Stimulated activated CD4-positive, alpha-beta T cell treated with anti-CD3 and anti-CD28 coated beads, Interleukin-12 subunit alpha, Interleukin-12 subunit beta, amount 100 ng/mL, for 48 hours (primary cell): ENCODE results near the gene SLIT3.

ENCODE experiments used
- DNase-seq, 3 donors: peaks; one replicate each; pipeline ENCODE4 v3.0.0-alpha.2; 2020; ENCODE audit warnings: low read depth in 2 of 3, low spot score in 1 of 3

Gene SLIT3

GRCh38 chr5:168724227-168724626 lies 576.7 kb downstream of the SLIT3 start:
- DNase-seq = no peak

GRCh38 chr5:168723037-168723436 lies 577.9 kb downstream of the SLIT3 start:
- no peak for DNase-seq

- DNase-seq = no peak
These were observed 579.0 kb downstream of the SLIT3 start for GRCh38 chr5:168721966-168722365.

GRCh38 chr5:168721002-168721753 lies 579.8 kb downstream of the SLIT3 start:
- no peak for DNase-seq

- DNase-seq = no peak
These were observed 580.4 kb downstream of the SLIT3 start for GRCh38 chr5:168720575-168720974.

GRCh38 chr5:168714046-168714445 lies 586.9 kb downstream of the SLIT3 start:
- DNase-seq = no peak

- no peak for DNase-seq
These were observed 587.9 kb downstream of the SLIT3 start for GRCh38 chr5:168713051-168713450.

- DNase-seq = no peak
These were observed 588.5 kb downstream of the SLIT3 start for GRCh38 chr5:168712280-168712924.

- DNase-seq = no peak
These were observed 590.2 kb downstream of the SLIT3 start for GRCh38 chr5:168710706-168711105.

GRCh38 chr5:168707716-168708695 lies 592.9 kb downstream of the SLIT3 start:
- no peak for DNase-seq

- DNase-seq = no peak
These were observed 594.3 kb downstream of the SLIT3 start for GRCh38 chr5:168706655-168707069.

GRCh38 chr5:168705321-168705720 lies 595.6 kb downstream of the SLIT3 start:
- no peak for DNase-seq

GRCh38 chr5:168702511-168702910 lies 598.4 kb downstream of the SLIT3 start:
- no peak for DNase-seq

GRCh38 chr5:168701641-168702040 lies 599.3 kb downstream of the SLIT3 start:
- no peak for DNase-seq

GRCh38 chr5:168699002-168699401 lies 601.9 kb downstream of the SLIT3 start:
- no peak for DNase-seq

GRCh38 chr5:168697034-168697720 lies 603.8 kb downstream of the SLIT3 start:
- DNase-seq = no peak

GRCh38 chr5:168696611-168697010 lies 604.3 kb downstream of the SLIT3 start:
- DNase-seq = no peak

GRCh38 chr5:168695301-168695835 lies 605.6 kb downstream of the SLIT3 start:
- no peak for DNase-seq

- DNase-seq = no peak
These were observed 606.6 kb downstream of the SLIT3 start for GRCh38 chr5:168694289-168694688.

GRCh38 chr5:168693883-168694282 lies 607.1 kb downstream of the SLIT3 start:
- DNase-seq = no peak

- no peak for DNase-seq
These were observed 607.6 kb downstream of the SLIT3 start for GRCh38 chr5:168693297-168693696.
